Activated T-cell treated with anti-CD3 and anti-CD28 coated beads, Interleukin-2, amount 50 U/mL, for 4 hours (primary cell): ENCODE results near the gene TUBGCP2. TPM values are rescaled to one million over a fixed set of nuclear protein-coding genes. Genes with fewer than 3 reads are reported as not detected.
"Not testable (repeated sequence)": the region's sequence is repeated elsewhere in the genome, so short reads cannot be mapped to it uniquely, and the experiment has no call there.

Experiments used
- ATAC-seq, 2 donors: fragments of 200-7000 bp; cut with Tn5 transposase; one replicate each; pipeline ENCODE4 v1.10.0; 2021
- DNase-seq: peaks from one replicate; pipeline ENCODE4 v3.0.0-alpha.2; 2020
- H3K27me3 Mint-ChIP-seq: one replicate; pipeline ENCODE4 v1.8.0; 2021; ENCODE audit warnings: low read depth, mixed read lengths
- H3K36me3 Mint-ChIP-seq: one replicate; pipeline ENCODE4 v1.8.0; 2022; ENCODE audit warnings: mixed read lengths; ENCODE audit not compliant: insufficient read depth
- H3K4me1 Mint-ChIP-seq: one replicate; pipeline ENCODE4 v1.8.0; 2021; ENCODE audit warnings: low read depth, mixed read lengths
- H3K4me3 Mint-ChIP-seq: one replicate; pipeline ENCODE4 v1.8.0; 2021; ENCODE audit warnings: mild to moderate bottlenecking, moderate library complexity, mixed read lengths
- H3K9me3 Mint-ChIP-seq: one replicate; pipeline ENCODE4 v1.8.0; 2021; ENCODE audit warnings: mixed read lengths
- total RNA-seq, 3 donors: library from RNA; stranded (reverse); gene quantifications; one replicate each; pipeline ENCODE4 v1.2.1, GENCODE V29; 2021

The TUBGCP2 gene
- total RNA-seq, 3 donors from 2014 or later, result 59.6 to 67.9 (median 62.6) TPM

- H3K27me3 Mint-ChIP-seq, result peaks cover 7% of the 10 kb centered on the region
- H3K36me3 Mint-ChIP-seq, result no peaks in the 10 kb centered on the region
- DNase-seq, result no peak
- peak overlapping the region; percentile 80 for H3K4me3 Mint-ChIP-seq
- no peaks in the 10 kb centered on the region for H3K9me3 Mint-ChIP-seq
- ATAC-seq, result peak in 1 of 2 donors; percentile 44
- H3K4me1 Mint-ChIP-seq, result peaks cover 6% of the 10 kb centered on the region
Measured at GRCh38 chr10:133334503-133335245, 26.0 kb upstream of the TUBGCP2 start.

DNA sequence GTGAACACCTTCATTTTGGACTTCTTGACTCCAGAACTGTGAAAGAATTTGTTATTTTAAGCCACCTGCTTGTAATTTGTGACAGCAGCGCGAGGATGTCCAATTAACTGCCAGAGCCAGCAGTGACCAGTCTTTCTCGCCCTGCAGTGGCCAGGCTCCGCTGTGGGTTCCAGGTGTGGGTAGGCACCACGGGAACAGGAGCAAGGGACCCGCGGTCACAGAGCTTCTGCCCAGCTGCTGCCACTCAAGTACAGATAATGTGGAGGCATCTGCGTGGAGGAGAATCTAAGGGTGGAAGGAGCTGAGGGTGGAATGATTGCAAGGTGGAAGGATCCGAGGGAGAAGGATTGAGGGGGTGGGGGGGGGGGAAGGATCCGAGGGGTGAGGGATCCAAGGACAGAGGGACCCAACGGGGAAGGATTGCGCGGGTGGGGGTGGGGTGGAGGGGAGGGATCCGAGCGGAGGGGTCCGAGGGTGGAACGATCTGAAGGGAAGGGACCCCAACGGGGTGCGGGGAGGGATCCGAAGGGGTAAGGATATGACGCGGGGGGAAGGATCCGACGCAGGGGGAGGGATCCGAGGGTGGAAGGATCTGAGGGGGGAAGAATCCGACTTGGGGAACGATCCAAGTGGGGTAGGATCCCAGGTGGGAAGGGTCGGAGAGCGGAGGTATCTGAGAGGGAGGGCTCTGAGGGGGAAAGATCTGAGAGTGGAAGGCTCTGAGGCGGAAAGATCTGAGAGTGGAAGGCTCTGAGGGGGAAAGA lies 24.4 kb upstream of the TUBGCP2 start:
- Mint-ChIP-seq H3K4me1 (peaks cover 11% of the 10 kb centered on the region), H3K27me3 (peaks cover 19% of the 10 kb centered on the region), H3K9me3 (no peaks in the 10 kb centered on the region), H3K4me3 (no peak overlapping the region), H3K36me3 (no peaks in the 10 kb centered on the region)
- no peak for ATAC-seq
- no peak for DNase-seq

GRCh38 chr10:133329491-133330202 lies 21.0 kb upstream of the TUBGCP2 start:
- peaks cover 38% of the 10 kb centered on the region for H3K27me3 Mint-ChIP-seq
- peak; percentile 92 for DNase-seq
- H3K4me1 Mint-ChIP-seq, result peaks cover 9% of the 10 kb centered on the region
- no peaks in the 10 kb centered on the region for H3K36me3 Mint-ChIP-seq
- H3K9me3 Mint-ChIP-seq, result no peaks in the 10 kb centered on the region
- peak; percentile 87 to 90 for ATAC-seq
- peak overlapping the region; percentile 53 for H3K4me3 Mint-ChIP-seq

- no peak overlapping the region for H3K4me3 Mint-ChIP-seq
- no peaks in the 10 kb centered on the region for H3K36me3 Mint-ChIP-seq
- H3K4me1 Mint-ChIP-seq, result peaks cover 8% of the 10 kb centered on the region
- peaks cover 38% of the 10 kb centered on the region for H3K27me3 Mint-ChIP-seq
- H3K9me3 Mint-ChIP-seq, result no peaks in the 10 kb centered on the region
- ATAC-seq, result no peak
- no peak for DNase-seq
Measured at GRCh38 chr10:133328358-133329343, 20.0 kb upstream of the TUBGCP2 start.

- ATAC-seq, result no peak
- H3K27me3 Mint-ChIP-seq, result peaks cover 40% of the 10 kb centered on the region
Measured at GRCh38 chr10:133327651-133328357, 19.1 kb upstream of the TUBGCP2 start.

DNA sequence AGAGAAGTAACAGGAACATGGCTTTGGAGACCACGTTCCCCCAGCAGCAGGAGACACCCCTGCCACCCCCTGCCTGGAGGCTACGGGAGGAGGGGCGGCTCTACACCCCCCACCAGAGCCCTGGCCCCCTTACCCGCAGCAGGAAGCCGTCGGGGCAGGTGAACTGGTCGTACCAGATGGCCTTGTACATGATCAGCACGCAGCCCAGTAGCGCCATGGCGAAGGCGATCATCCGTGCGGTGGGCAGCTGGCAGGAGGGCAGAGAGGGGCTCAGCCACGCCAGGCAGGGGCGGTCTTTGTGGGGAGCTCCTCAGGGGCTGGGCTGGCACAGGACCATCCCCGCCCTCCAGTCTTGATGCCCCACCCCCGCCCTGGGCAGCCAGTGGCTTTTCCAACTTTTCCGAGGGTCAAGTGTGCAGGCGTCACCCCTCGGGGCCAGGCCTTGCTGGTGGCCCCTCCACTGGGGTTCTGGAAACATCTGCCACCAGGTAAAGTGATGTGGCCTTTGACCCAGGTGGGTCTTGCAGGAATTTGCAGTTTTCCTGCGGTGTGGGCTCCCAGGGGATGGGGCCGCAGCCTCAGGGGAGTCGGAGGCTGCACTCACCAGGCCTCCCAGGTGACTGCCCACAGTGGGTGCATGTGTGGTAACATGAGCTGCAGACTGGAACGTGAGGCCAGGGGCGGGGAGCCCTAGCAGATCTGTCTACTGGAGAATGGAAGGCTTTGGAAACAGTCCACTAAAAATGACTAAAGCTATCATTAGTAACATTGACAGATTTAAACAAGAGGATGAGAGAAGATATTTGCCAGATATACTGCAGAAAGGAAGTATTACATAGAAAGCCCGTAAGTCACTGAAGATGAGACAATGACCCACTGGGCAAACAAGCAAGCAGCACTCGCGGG lies 18.3 kb upstream of the TUBGCP2 start:
- peaks cover 37% of the 10 kb centered on the region for H3K27me3 Mint-ChIP-seq
- DNase-seq (no peak), ATAC-seq (no peak)
- H3K4me1 Mint-ChIP-seq, result peaks cover 8% of the 10 kb centered on the region
- no peak overlapping the region for H3K4me3 Mint-ChIP-seq
- no peaks in the 10 kb centered on the region for H3K9me3 Mint-ChIP-seq
- H3K36me3 Mint-ChIP-seq, result no peaks in the 10 kb centered on the region

More at GRCh38 chr10:133327651-133328357, 19.1 kb upstream of the TUBGCP2 start:
- Mint-ChIP-seq H3K4me3 (no peak overlapping the region), H3K9me3 (no peaks in the 10 kb centered on the region), H3K36me3 (no peaks in the 10 kb centered on the region), H3K4me1 (peaks cover 8% of the 10 kb centered on the region)
- DNase-seq, result no peak

DNA sequence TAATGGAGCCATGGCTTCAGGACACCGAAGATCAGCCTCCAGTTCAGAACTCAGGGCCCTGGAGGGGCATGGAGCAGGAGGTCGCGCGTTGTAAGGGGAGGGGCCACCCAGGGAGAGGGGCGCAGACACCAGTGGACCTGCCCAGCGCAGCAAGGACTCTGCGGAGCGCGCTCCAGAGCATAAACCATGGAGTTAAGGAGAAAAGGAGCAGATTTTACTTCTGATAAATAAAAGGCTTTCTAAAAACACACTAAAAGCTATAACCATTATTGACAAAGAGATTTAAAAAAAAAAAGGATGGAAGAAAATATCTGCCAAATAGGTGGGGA lies 17.5 kb upstream of the TUBGCP2 start:
- peak overlapping the region; percentile 35 for H3K4me3 Mint-ChIP-seq

GRCh38 chr10:133325440-133326222 lies 17.0 kb upstream of the TUBGCP2 start:
- ATAC-seq (peak in 1 of 2 donors; percentile 40), DNase-seq (no peak)
- H3K4me3 Mint-ChIP-seq, result peak overlapping the region; percentile 75
- no peaks in the 10 kb centered on the region for H3K36me3 Mint-ChIP-seq
- H3K4me1 Mint-ChIP-seq, result peaks cover 8% of the 10 kb centered on the region
- H3K9me3 Mint-ChIP-seq, result no peaks in the 10 kb centered on the region
- peaks cover 37% of the 10 kb centered on the region for H3K27me3 Mint-ChIP-seq

More for the DNA sequence above, 17.5 kb upstream of the TUBGCP2 start:
- DNase-seq (no peak), ATAC-seq (no peak)
- Mint-ChIP-seq H3K9me3 (no peaks in the 10 kb centered on the region), H3K27me3 (peaks cover 37% of the 10 kb centered on the region), H3K36me3 (no peaks in the 10 kb centered on the region), H3K4me1 (peaks cover 8% of the 10 kb centered on the region)

- Mint-ChIP-seq H3K36me3 (no peaks in the 10 kb centered on the region), H3K27me3 (peaks cover 39% of the 10 kb centered on the region), H3K4me1 (peaks cover 8% of the 10 kb centered on the region), H3K4me3 (no peak overlapping the region), H3K9me3 (no peaks in the 10 kb centered on the region)
- no peak for DNase-seq
- ATAC-seq, result no peak
Measured at GRCh38 chr10:133324857-133325260, 16.2 kb upstream of the TUBGCP2 start.

DNA sequence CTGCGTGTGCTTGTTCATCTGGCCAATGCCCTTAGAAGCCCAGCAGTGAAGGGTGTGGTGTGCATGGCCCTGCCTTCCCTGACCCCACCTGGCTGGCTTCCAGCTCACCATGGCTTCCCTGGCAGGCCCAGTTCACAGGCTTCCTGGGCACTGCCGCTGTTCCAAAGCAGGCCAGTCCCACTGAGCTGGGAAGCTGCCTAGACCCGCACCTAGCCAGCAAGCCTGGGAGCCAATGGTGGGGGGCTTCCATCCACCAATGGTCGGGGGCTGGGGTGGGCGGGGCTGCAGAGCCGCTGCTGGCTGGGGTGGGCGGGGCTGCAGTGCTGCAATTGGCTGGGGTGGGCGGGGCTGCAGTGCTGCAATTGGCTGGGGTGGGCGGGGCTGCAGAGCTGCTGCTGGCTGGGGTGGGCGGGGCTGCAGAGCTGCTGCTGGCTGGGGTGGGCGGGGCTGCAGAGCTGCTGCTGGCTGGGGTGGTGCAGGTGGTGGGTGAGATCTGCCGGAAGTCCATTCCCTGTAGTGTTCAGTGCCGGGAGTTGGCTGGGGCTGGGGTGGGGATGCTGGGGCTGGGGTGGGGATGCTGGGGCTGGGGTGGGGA lies 15.6 kb upstream of the TUBGCP2 start:
- peaks cover 39% of the 10 kb centered on the region for H3K27me3 Mint-ChIP-seq
- ATAC-seq, result peak; percentile 62 to 70
- peaks cover 7% of the 10 kb centered on the region for H3K4me1 Mint-ChIP-seq
- peak; percentile 51 for DNase-seq
- no peaks in the 10 kb centered on the region for H3K9me3 Mint-ChIP-seq
- H3K4me3 Mint-ChIP-seq, result no peak overlapping the region
- no peaks in the 10 kb centered on the region for H3K36me3 Mint-ChIP-seq

DNA sequence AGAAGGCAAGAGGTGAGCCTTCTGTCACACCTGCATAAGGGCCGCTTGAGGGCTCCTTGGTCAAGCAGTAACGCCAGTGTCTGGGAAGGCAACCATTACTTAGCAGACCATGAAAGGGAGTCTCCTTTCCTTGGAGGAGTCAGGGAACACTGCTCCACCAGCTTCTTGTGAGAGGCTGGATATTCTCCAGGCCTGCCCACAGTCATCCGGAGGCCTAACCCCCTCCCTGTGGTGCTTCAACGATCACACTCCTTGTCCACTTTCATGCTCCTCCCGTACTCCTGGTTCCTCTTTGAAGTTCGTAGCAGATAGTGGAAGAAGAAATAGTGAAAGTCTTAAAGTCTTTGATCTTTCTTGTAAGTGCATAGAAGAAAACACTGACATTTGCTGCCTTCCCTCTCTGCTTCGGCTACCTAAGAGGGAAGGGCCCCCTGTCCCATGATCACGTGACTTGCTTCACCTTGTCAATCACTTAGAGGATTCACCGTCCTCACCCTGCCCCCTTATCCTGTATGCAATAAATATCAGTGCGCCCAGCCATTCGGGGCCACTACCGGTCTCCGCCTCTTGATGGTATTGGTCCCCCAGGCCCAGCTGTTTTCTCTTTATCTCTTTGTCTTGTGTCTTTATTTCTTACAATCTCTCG lies 13.5 kb upstream of the TUBGCP2 start:
- not testable (repeated sequence) for H3K36me3 Mint-ChIP-seq, H3K9me3 Mint-ChIP-seq, DNase-seq, H3K4me1 Mint-ChIP-seq, H3K4me3 Mint-ChIP-seq, ATAC-seq
- peaks cover 26% of the 10 kb centered on the region for H3K27me3 Mint-ChIP-seq
